IMR-90 (cell line): ENCODE results near the gene TNS1. TPM values are rescaled to one million over a fixed set of nuclear protein-coding genes. Genes with fewer than 3 reads are reported as not detected.

Source experiments
- ATAC-seq: fragments of 200-7000 bp; cut with Tn5 transposase; 2 replicates; pipeline ENCODE4 v1.9.1; 2020; ENCODE audit warnings: low read depth, mild to moderate bottlenecking, moderate library complexity
- BruUV-seq: library from RNA; stranded (reverse); fragments of 400-500 nt; replicated peaks from 2 replicates; lab custom pipeline; 2021; lab: Mats Ljungman, UMichigan
- CTCF ChIA-PET: fragments of 300-600 bp; formaldehyde crosslinking; extraction: SDS; loops from one replicate; lab custom pipeline; 2021; ENCODE audit warnings: antibody characterized with exemption; lab: Yijun Ruan, JAX
- POLR2A ChIA-PET: fragments of 300-600 bp; sonication (Branson Sonifier 250); formaldehyde crosslinking; loops from one replicate; lab custom pipeline; 2022; ENCODE audit warnings: antibody characterized with exemption; ENCODE audit not compliant: unreplicated experiment; lab: Charles Lee
- DNase-seq: peaks from one replicate; pipeline ENCODE4 v3.0.0; 2013
- H2AFZ ChIP-seq: replicated peaks from 2 replicates; pipeline ENCODE3; 2013; ENCODE audit warnings: low read length, mild to moderate bottlenecking; ENCODE audit not compliant: poor library complexity
- H2AK5ac ChIP-seq: 2 replicates; pipeline ENCODE4 v1.6.1; 2013; ENCODE audit warnings: low read depth, low read length, inconsistent platforms
- H2AK9ac ChIP-seq: replicated peaks from 2 replicates; pipeline ENCODE3; 2013; ENCODE audit warnings: mild to moderate bottlenecking, low read depth, low read length, moderate library complexity; ENCODE audit not compliant: poor library complexity
- H2BK120ac ChIP-seq: 2 replicates; pipeline ENCODE4 v1.6.1; 2013; ENCODE audit warnings: low read depth, low read length, inconsistent platforms
- H2BK15ac ChIP-seq: 3 replicates; pipeline ENCODE4 v1.6.1; 2013; ENCODE audit warnings: low read depth, low read length, inconsistent platforms
- H2BK20ac ChIP-seq: 2 replicates; pipeline ENCODE4 v1.6.1; 2013; ENCODE audit warnings: low read depth, mild to moderate bottlenecking, inconsistent platforms, low read length, moderate library complexity
- H2BK5ac ChIP-seq: 2 replicates; pipeline ENCODE4 v1.6.1; 2013; ENCODE audit warnings: mild to moderate bottlenecking, low read depth, low read length, inconsistent platforms; ENCODE audit not compliant: poor library complexity, severe bottlenecking
- H3K14ac ChIP-seq: replicated peaks from 2 replicates; pipeline ENCODE4 v1.6.1; 2013; ENCODE audit warnings: low read depth, low read length, inconsistent platforms
- H3K18ac ChIP-seq: 2 replicates; pipeline ENCODE4 v1.6.1; 2013; ENCODE audit warnings: low read depth, low read length, control low read depth
- H3K23ac ChIP-seq: 2 replicates; pipeline ENCODE4 v1.6.1; 2013; ENCODE audit warnings: low read depth, low read length, inconsistent platforms
- H3K27ac ChIP-seq: 2 replicates; pipeline ENCODE4 v1.5.1; 2013; ENCODE audit warnings: mild to moderate bottlenecking, control low read depth, low read length; ENCODE audit not compliant: insufficient read depth
- H3K27me3 ChIP-seq: 2 replicates; pipeline ENCODE4 v1.6.1; 2013; ENCODE audit warnings: low read length; ENCODE audit not compliant: control insufficient read depth, insufficient read depth
- H3K36me3 ChIP-seq: 2 replicates; pipeline ENCODE4 v1.6.1; 2013; ENCODE audit warnings: low read length, mixed read lengths; ENCODE audit not compliant: control insufficient read depth, insufficient read depth
- H3K4ac ChIP-seq: 2 replicates; pipeline ENCODE4 v1.6.1; 2013; ENCODE audit warnings: low read depth, low read length, inconsistent platforms
- H3K4me1 ChIP-seq: 2 replicates; pipeline ENCODE4 v1.6.1; 2013; ENCODE audit warnings: low read length, mixed read lengths; ENCODE audit not compliant: control insufficient read depth, insufficient read depth
- H3K4me2 ChIP-seq: 2 replicates; pipeline ENCODE4 v1.6.1; 2013; ENCODE audit warnings: low read depth, mild to moderate bottlenecking, control low read depth, low read length, moderate library complexity
- H3K4me3 ChIP-seq: 2 replicates; pipeline ENCODE4 v1.5.1; 2013; ENCODE audit warnings: low read depth, mild to moderate bottlenecking, control low read depth, low read length, moderate library complexity; ENCODE audit not compliant: insufficient read depth
- H3K56ac ChIP-seq: 2 replicates; pipeline ENCODE4 v1.6.1; 2013; ENCODE audit warnings: low read length, inconsistent platforms; ENCODE audit not compliant: insufficient read depth; ENCODE audit errors: extremely low read depth
- H3K79me1 ChIP-seq, 2 experiments: 2 replicates each; pipeline ENCODE4 v1.6.1; 2013; ENCODE audit warnings: low read length in 2 of 2, inconsistent platforms in 1 of 2, low read depth in 1 of 2
- H3K9ac ChIP-seq: 2 replicates; pipeline ENCODE4 v1.6.1; 2013; ENCODE audit warnings: low read depth, low read length, control low read depth
- H3K9me1 ChIP-seq: 2 replicates; pipeline ENCODE4 v1.6.1; 2013; ENCODE audit warnings: low read length, inconsistent platforms; ENCODE audit not compliant: insufficient read depth
- H3K9me3 ChIP-seq: 2 replicates; pipeline ENCODE4 v1.6.1; 2013; ENCODE audit warnings: low read length; ENCODE audit not compliant: control insufficient read depth, insufficient read depth
- H4K20me1 ChIP-seq: 2 replicates; pipeline ENCODE4 v1.6.1; 2013; ENCODE audit warnings: low read length, inconsistent platforms; ENCODE audit not compliant: insufficient read depth
- H4K5ac ChIP-seq: 2 replicates; pipeline ENCODE4 v1.6.1; 2013; ENCODE audit warnings: mild to moderate bottlenecking, low read depth, low read length, control low read depth
- H4K8ac ChIP-seq, 2 experiments: 2 replicates each; pipeline ENCODE4 v1.6.1; 2013; ENCODE audit warnings: low read depth in 2 of 2, low read length in 2 of 2, control low read depth in 1 of 2, inconsistent platforms in 1 of 2
- H4K91ac ChIP-seq: 2 replicates; pipeline ENCODE4 v1.6.1; 2013; ENCODE audit warnings: low read depth, low read length, inconsistent platforms; ENCODE audit not compliant: insufficient read depth
- CHD1 ChIP-seq: IDR thresholded peaks from 2 replicates; pipeline ENCODE4 v1.6.1; 2012; ENCODE audit warnings: low read depth, low read length, improper control_type of control experiment
- MAZ ChIP-seq: IDR thresholded peaks from 2 replicates; pipeline ENCODE4 v1.6.1; 2012; ENCODE audit warnings: low read depth, mild to moderate bottlenecking, low read length, improper control_type of control experiment, moderate library complexity, borderline replicate concordance
- RFX5 ChIP-seq: IDR thresholded peaks from 2 replicates; pipeline ENCODE4 v1.8.0; 2012; ENCODE audit warnings: low read depth, mild to moderate bottlenecking, low read length, moderate library complexity
- SMC3 ChIP-seq: fragments of 150-350 bp; IDR thresholded peaks from 2 replicates; pipeline ENCODE4 v1.6.1; 2016; ENCODE audit warnings: low read depth, mild to moderate bottlenecking, antibody characterized with exemption, low read length, moderate library complexity
- USF2 ChIP-seq: fragments of 150-350 bp; IDR thresholded peaks from 2 replicates; pipeline ENCODE4 v1.6.1; 2017; ENCODE audit warnings: mild to moderate bottlenecking, antibody characterized with exemption, low read length, low read depth
- WGBS, 2 experiments: methylation state at CpG; one replicate each; pipeline versions ENCODE4 v1.1.5 to v1.1.7; 2013; ENCODE audit warnings: missing lambda C conversion rate in 2 of 2; ENCODE audit not compliant: insufficient read length in 1 of 2; ENCODE audit errors: extremely low coverage in 2 of 2; 5-methylcytosine and 5-hydroxymethylcytosine counted together
- dilution Hi-C: fragments of 300-500 bp; cut with HindIII; formaldehyde crosslinking; loops from one replicate; pipeline ENCODE4 v1.14.3; 2018; ENCODE audit warnings: low sequenced_read_pairs; ENCODE audit not compliant: unreplicated experiment
- in situ Hi-C: fragments of 300-500 bp; cut with MboI; formaldehyde crosslinking; loops from 3 replicates; pipeline ENCODE4 v1.14.3; 2019; ENCODE audit warnings: low sequenced_read_pairs, inconsistent platforms, mixed read lengths
- intact Hi-C: fragments of 100-400 bp; cut with micrococcal nuclease; formaldehyde crosslinking; loops from 2 replicates; pipeline ENCODE4 v1.10.0; 2022
- polyA plus RNA-seq, 3 experiments: library from polyadenylated mRNA; depleted of rRNA; stranded (reverse); fragments of >200 nt; gene quantifications; 2 replicates each; pipeline ENCODE4 v1.2.3, GENCODE V29; 2012; ENCODE audit warnings: low replicate concordance in 1 of 3
- total RNA-seq: library from RNA; depleted of rRNA; stranded (reverse); fragments of >200 nt; gene quantifications from 2 replicates; pipeline ENCODE4 v1.2.3, GENCODE V29; 2012
- TF ChIP-seq, protein P1 (sequence below): conservative IDR thresholded peaks from 2 replicates; pipeline ENCODE4 v1.5.1; 2012; ENCODE audit warnings: mild to moderate bottlenecking, low read depth, low read length, improper control_type of control experiment

Gene TNS1
- total and polyA plus RNA-seq, 2 of the 4 experiments (the other 2 are of a cell fraction) = 41.1 to 45.2 TPM

DNA sequence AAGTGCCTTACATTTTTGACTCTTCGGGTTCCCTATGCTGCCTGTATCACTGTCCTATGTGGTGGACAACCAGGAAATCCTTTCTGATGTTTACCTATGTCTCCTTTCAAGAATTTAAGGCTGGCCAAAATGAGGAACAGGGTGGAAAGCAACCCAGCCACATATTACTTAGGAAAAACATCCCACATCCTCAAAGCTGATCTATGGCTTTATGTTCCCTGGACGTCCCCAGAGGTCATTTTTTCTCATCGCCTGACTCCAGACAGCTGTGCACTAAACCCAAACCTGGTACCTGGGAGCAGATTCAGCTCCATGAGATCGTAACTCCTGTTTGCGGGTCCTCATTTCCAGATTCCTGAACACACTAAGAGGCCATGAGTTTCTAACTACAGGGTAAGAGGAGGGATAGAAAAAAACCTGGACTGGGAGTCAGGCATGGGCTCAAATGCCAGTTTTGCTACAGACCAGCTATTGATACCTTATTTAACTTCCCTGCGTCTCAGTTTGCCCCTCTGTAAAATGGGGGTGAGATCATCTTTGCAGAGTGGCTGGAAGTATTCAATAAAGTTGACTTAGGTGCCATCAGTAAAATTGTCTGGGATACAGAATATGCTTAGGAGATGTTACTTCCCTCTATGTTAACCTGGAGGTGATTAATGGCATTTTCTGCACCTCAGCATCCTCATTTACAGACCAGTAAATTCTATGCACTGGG, 70.8 kb downstream of the TNS1 start:
- Histone ChIP-seq H3K23ac (0 out of 2 replicates have a peak overlapping the region, but pooled peaks have one; percentile 11), H3K9ac (no peak overlapping the region), H2AFZ (no peak overlapping the region), H2BK15ac (no peak overlapping the region; the same call in 2 of the 3 replicates), H3K4ac (peak overlapping the region; percentile 98; the same call in 1 of the 2 replicates), H2AK5ac (peak overlapping the region; percentile 65; the same call in 1 of the 2 replicates), H3K56ac (no peak overlapping the region), H4K91ac (peak overlapping the region; percentile 8; the same call in 1 of the 2 replicates), H2BK20ac (peak overlapping the region; percentile 28; the same call in 1 of the 2 replicates), H3K18ac (no peak overlapping the region), H2BK120ac (peak overlapping the region; percentile 93; the same call in 1 of the 2 replicates), H3K27me3 (no peaks in the 10 kb centered on the region), H3K4me1 (peaks cover 77% of the 10 kb centered on the region), H2BK5ac (no peak overlapping the region), H3K14ac (peak overlapping the region; percentile 37), H3K79me1 (peaks cover 39 to 96% of the 10 kb centered on the region in 2 experiments), H3K9me1 (peaks cover 70% of the 10 kb centered on the region), H3K9me3 (no peaks in the 10 kb centered on the region), H3K4me3 (no peak overlapping the region), H4K8ac (0 out of 4 replicates have a peak overlapping the region, but pooled peaks of 1 of the 2 experiments have one; percentile 93), H2AK9ac (no peak overlapping the region), H3K36me3 (no peaks in the 10 kb centered on the region), H4K5ac (no peak overlapping the region), H3K4me2 (no peak overlapping the region), H3K27ac (no peak overlapping the region), H4K20me1 (peaks cover 13% of the 10 kb centered on the region; the same call in 1 of the 2 replicates)
- 90% methylated on average over 2 of the region's 6 CpGs; no CpG with 5 or more reads in 1 of the 2 experiments for WGBS, 2 experiments
- CTCF ChIA-PET = interaction anchor here (0.8 to 1.2 kb wide), 3 partner anchors 10 to 33 kb away, joined by 3 to 4 read pairs (median 3); no protein-coding TSS in a partner anchor
- in situ Hi-C loops (no loop called here), dilution Hi-C loops (no loop called here), intact Hi-C loops (no loop called here)
- no peak for DNase-seq
- ATAC-seq = no peak
- BruUV-seq = no TSS peak
- POLR2A ChIA-PET = no interaction called here
- TF ChIP-seq SMC3 (no peak), MAZ (no peak), RFX5 (no peak), USF2 (no peak), CHD1 (no peak)
- TF ChIP-seq, protein P1, sequence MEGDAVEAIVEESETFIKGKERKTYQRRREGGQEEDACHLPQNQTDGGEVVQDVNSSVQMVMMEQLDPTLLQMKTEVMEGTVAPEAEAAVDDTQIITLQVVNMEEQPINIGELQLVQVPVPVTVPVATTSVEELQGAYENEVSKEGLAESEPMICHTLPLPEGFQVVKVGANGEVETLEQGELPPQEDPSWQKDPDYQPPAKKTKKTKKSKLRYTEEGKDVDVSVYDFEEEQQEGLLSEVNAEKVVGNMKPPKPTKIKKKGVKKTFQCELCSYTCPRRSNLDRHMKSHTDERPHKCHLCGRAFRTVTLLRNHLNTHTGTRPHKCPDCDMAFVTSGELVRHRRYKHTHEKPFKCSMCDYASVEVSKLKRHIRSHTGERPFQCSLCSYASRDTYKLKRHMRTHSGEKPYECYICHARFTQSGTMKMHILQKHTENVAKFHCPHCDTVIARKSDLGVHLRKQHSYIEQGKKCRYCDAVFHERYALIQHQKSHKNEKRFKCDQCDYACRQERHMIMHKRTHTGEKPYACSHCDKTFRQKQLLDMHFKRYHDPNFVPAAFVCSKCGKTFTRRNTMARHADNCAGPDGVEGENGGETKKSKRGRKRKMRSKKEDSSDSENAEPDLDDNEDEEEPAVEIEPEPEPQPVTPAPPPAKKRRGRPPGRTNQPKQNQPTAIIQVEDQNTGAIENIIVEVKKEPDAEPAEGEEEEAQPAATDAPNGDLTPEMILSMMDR = no peak
